ENCODE results near the gene RPS21. TPM values are rescaled to one million over a fixed set of nuclear protein-coding genes. Genes with fewer than 3 reads are reported as not detected.

RPS21 gene
- total RNA-seq, 1 donor from 2014 or later = 1,907 TPM

DNA sequence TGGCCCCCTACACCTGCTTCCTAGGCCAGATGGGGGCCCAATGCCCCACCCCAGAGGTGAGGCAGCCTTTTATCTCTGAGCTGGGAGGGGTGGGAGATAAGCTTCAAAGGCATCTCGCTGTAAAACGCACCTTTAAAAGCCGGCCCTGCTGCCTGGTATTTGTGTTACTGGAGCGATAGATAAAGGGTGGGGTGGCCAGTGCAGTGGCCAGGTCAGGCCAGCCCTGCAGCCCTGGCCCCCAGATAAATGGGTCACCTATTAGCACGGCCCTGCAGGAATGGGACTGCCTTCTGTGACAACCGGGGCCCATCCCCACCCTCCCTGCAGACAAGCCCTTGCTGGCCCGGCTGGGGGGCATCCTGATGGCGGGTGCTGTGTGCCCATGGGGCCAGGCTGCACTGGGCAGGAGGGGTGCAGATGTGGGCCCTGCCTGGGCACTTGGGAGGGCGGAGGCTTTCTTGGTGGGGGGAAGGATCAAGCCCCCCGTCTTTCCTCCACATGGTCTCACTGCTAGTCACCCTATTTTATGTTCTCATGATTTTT, 43.5 kb downstream of the RPS21 start:
- Mint-ChIP-seq H3K9me3 (no peaks in the 10 kb centered on the region), H3K4me3 (no peak overlapping the region), H3K4me1 (ENCODE audit: low read depth) (no peaks in the 10 kb centered on the region), H3K27ac (no peak overlapping the region), H3K27me3 (ENCODE audit: insufficient read depth) (peaks cover 11% of the 10 kb centered on the region), H3K36me3 (ENCODE audit: low read depth) (no peaks in the 10 kb centered on the region)
- DNase-seq (ENCODE audit: low spot score) = no peak
- intact Hi-C loops (cut with micrococcal nuclease) = no loop called here

DNA sequence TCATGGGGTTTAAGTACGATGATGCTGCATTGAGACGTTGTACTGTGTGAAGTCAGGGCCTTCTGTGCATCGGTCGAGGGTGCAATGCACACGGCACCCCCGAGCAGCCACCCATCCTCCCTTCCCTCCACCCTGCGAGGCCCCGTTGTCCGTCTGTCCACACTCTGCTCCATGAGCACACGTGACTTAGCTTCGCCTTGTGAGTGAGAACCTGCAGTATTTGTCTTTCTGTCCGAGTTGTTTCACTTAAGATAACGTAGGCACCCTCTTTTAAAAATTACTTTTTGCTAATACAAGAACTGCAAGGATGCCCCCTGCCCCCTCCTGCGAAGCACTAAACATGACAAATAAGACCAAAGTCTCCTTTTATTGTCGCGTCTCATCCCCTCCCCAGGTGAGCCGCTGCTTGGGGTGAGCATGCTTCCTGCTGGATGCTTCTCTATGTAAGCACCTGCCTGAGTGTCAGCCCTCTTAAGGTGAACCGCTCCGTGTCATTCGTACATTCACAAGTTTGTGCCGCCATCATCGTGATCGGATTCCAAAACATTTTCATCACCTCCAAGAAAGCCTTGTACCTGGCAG, 44.1 kb downstream of the RPS21 start:
- Mint-ChIP-seq H3K9me3 (no peaks in the 10 kb centered on the region), H3K4me3 (no peak overlapping the region), H3K27ac (no peak overlapping the region), H3K4me1 (ENCODE audit: low read depth) (no peaks in the 10 kb centered on the region), H3K36me3 (ENCODE audit: low read depth) (no peaks in the 10 kb centered on the region), H3K27me3 (ENCODE audit: insufficient read depth) (peaks cover 14% of the 10 kb centered on the region)
- intact Hi-C loops (cut with micrococcal nuclease) = no loop called here
- DNase-seq (ENCODE audit: low spot score) = no peak

DNA sequence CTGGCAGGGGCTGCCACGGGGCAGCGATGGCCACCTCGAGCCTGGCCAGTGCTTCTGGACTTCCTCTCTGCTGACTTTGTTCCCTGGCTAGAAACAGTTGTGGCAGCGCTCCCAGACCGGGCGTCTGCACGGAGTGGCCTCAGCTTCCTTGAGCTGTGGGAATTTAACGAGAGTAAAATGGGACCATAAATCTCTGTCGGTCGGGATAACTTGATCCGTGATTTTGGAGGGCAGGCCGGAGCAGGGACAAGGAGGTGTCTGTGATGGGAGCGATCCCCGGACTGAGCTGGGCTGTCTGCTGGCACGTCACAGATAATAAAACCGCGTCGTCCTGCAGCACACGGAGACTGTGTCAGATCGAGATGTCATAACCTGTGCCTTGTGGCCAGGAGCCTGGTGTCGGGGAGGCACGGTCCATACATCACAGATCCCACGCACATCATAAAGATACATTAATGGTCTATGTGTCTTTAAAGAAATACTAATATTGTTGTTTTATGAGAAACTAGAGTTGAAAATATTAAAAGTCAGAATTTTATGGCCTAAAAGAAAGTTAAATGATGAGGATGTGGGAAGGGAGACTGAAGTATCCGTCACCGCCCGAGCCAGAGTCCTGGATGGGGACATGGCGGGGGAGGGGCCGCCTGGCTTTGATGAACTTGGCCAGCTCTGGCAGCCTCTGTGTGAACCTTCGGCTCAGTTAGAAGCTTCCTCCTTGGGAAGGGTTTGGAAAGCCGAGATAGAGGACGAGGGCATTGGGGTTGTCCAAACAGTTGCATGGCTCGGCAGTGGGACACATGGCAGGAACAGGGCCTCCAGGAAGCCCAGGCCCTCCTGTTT, 47.0 kb downstream of the RPS21 start:
- no peak overlapping the region for H3K27ac Mint-ChIP-seq
- DNase-seq (ENCODE audit: low spot score) = no peak
- intact Hi-C loops (cut with micrococcal nuclease) = no loop called here
- H3K36me3 Mint-ChIP-seq (ENCODE audit: low read depth) = no peaks in the 10 kb centered on the region
- H3K4me3 Mint-ChIP-seq = no peak overlapping the region
- H3K27me3 Mint-ChIP-seq (ENCODE audit: insufficient read depth) = peaks cover 14% of the 10 kb centered on the region
- H3K9me3 Mint-ChIP-seq = no peaks in the 10 kb centered on the region
- H3K4me1 Mint-ChIP-seq (ENCODE audit: low read depth) = no peaks in the 10 kb centered on the region

DNA sequence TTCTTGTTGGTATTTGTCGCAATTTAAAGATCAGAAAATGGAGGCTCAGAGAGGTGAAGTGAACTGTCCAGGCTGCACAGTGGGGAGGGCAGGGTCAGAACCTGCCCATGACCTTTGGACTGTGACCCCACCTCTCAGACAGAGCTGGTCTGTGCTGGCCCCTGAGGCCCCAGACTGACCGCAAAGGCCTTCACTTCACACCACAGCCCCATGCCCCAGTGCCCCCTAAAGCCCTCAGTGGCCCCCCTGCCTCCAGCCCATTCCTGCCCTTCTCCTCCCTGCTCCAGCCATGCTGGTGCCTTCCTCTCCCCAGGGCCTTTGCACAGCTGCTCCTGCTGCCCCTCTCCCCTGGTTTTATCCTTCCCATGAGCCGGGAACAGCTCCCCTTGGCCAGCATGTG, 49.8 kb downstream of the RPS21 start:
- H3K36me3 Mint-ChIP-seq (ENCODE audit: low read depth) = no peaks in the 10 kb centered on the region
- H3K4me1 Mint-ChIP-seq (ENCODE audit: low read depth) = no peaks in the 10 kb centered on the region
- H3K9me3 Mint-ChIP-seq = no peaks in the 10 kb centered on the region
- peaks cover 16% of the 10 kb centered on the region for H3K27me3 Mint-ChIP-seq (ENCODE audit: insufficient read depth)
- DNase-seq (ENCODE audit: low spot score) = no peak
- no peak overlapping the region for H3K27ac Mint-ChIP-seq
- intact Hi-C loops (cut with micrococcal nuclease) = no loop called here
- H3K4me3 Mint-ChIP-seq = no peak overlapping the region

DNA sequence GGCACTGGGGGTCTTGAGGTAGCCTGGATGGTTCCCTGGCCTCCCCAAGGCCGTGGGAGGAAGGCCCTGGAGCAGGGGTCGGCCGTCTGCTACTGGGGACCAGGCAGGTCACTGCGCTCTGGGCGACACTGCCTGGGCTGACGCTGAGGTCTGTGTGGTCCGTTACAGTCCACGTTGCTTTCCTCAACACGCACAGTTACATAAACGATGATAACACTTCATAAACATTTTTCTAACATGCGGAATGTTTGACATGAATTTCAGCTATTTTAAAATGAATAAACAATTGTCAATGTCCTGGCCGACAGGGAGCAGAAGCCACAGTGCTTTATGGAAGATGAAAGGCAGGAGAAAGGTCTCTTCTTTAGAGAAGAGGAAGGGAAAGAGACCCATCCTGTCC, 50.6 kb downstream of the RPS21 start:
- intact Hi-C loops (cut with micrococcal nuclease) = no loop called here
- DNase-seq (ENCODE audit: low spot score) = no peak
- Mint-ChIP-seq H3K27ac (no peak overlapping the region), H3K9me3 (no peaks in the 10 kb centered on the region), H3K36me3 (ENCODE audit: low read depth) (no peaks in the 10 kb centered on the region), H3K4me1 (ENCODE audit: low read depth) (no peaks in the 10 kb centered on the region), H3K27me3 (ENCODE audit: insufficient read depth) (peaks cover 16% of the 10 kb centered on the region), H3K4me3 (no peak overlapping the region)

DNA sequence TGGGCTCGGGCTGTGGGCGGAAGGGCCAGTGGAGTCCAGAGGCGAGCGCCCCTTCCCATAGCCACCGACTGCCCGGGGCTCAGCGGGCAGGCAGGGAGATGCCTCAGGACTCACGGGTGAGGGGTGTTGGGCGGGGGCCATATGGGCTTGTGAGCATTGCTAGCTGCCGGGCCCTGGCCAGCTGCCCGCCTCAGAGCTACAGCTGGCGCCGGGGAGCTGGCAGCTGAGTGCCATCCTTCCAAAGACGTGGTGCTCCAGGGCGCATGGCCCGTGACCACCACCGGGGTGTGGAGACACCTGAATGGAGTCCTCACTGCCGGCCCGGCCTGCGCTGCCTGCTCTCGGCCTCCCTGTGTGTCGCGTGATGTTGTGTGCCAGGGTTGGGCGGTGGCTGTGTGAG, 51.0 kb downstream of the RPS21 start:
- no peak overlapping the region for H3K27ac Mint-ChIP-seq
- H3K36me3 Mint-ChIP-seq (ENCODE audit: low read depth) = no peaks in the 10 kb centered on the region
- H3K4me3 Mint-ChIP-seq = no peak overlapping the region
- no peaks in the 10 kb centered on the region for H3K9me3 Mint-ChIP-seq
- no peak for DNase-seq (ENCODE audit: low spot score)
- H3K27me3 Mint-ChIP-seq (ENCODE audit: insufficient read depth) = peaks cover 12% of the 10 kb centered on the region
- no peaks in the 10 kb centered on the region for H3K4me1 Mint-ChIP-seq (ENCODE audit: low read depth)
- intact Hi-C loops (cut with micrococcal nuclease) = no loop called here

Other genes starting within 250 kb of the RPS21 start
- gene PSMA7, start 243.7 kb upstream of the RPS21 start, total RNA-seq = 444 and 450 TPM in 2 replicates
- 24.3 and 29.4 TPM in 2 replicates for gene SS18L1, start 243.3 kb upstream of the RPS21 start, total RNA-seq
- gene MTG2, start 204.1 kb upstream of the RPS21 start, total RNA-seq = 45.4 and 46.3 TPM in 2 replicates
- gene HRH3, start 166.8 kb upstream of the RPS21 start, total RNA-seq = not detected in 2 replicates
- gene OSBPL2, start 148.6 kb upstream of the RPS21 start, total RNA-seq = 27.0 and 31.6 TPM in 2 replicates
- gene ADRM1, start 84.1 kb upstream of the RPS21 start, total RNA-seq = 181 and 188 TPM in 2 replicates
- gene LAMA5, start 19.8 kb upstream of the RPS21 start, total RNA-seq = 0.83 and 1.2 TPM in 2 replicates
- gene CABLES2, start 20.2 kb downstream of the RPS21 start, total RNA-seq = 12.9 and 15.7 TPM in 2 replicates
- gene RBBP8NL, start 40.4 kb downstream of the RPS21 start, total RNA-seq = not detected in 2 replicates
- gene GATA5, start 88.9 kb downstream of the RPS21 start, total RNA-seq = not detected in 2 replicates